GM19463 (cell line): ENCODE results near the gene UBAC1.
"Not testable (repeated sequence)": the region's sequence is repeated elsewhere in the genome, so short reads cannot be mapped to it uniquely, and the experiment has no call there.

Source experiments
- ATAC-seq: cut with Tn5 transposase; IDR thresholded peaks from one replicate; pipeline ENCODE4 v1.9.1; 2021; ENCODE audit warnings: mild to moderate bottlenecking, moderate library complexity; ENCODE audit not compliant: unreplicated experiment

Gene UBAC1

GRCh38 chr9:135923508-135923907, 37.7 kb downstream of the UBAC1 start:
- no peak for ATAC-seq

- ATAC-seq, result no peak
Observed at GRCh38 chr9:135921749-135922310, 39.3 kb downstream of the UBAC1 start.

GRCh38 chr9:135920973-135921585, 40.1 kb downstream of the UBAC1 start:
- no peak for ATAC-seq

GRCh38 chr9:135920256-135920930, 40.8 kb downstream of the UBAC1 start:
- ATAC-seq, result no peak

GRCh38 chr9:135919318-135919890, 41.8 kb downstream of the UBAC1 start:
- ATAC-seq, result no peak

- ATAC-seq, result not testable (repeated sequence)
Observed at GRCh38 chr9:135916227-135916626, 44.9 kb downstream of the UBAC1 start.

GRCh38 chr9:135914921-135915320, 46.3 kb downstream of the UBAC1 start:
- ATAC-seq, result no peak

- ATAC-seq, result not testable (repeated sequence)
Observed at GRCh38 chr9:135911233-135911632, 49.9 kb downstream of the UBAC1 start.

- no peak for ATAC-seq
Observed at GRCh38 chr9:135910757-135911156, 50.4 kb downstream of the UBAC1 start.

GRCh38 chr9:135910216-135910615, 51.0 kb downstream of the UBAC1 start:
- no peak for ATAC-seq

GRCh38 chr9:135909371-135909770, 51.8 kb downstream of the UBAC1 start:
- no peak for ATAC-seq

- ATAC-seq, result no peak
Observed at GRCh38 chr9:135908754-135909204, 52.4 kb downstream of the UBAC1 start.

GRCh38 chr9:135908093-135908753, 53.0 kb downstream of the UBAC1 start:
- no peak for ATAC-seq

GRCh38 chr9:135907431-135908092, 53.6 kb downstream of the UBAC1 start, which contains the start of gene CAMSAP1:
CAMSAP1 (minus strand) TSS chr9:135907546; CDS start chr9:135907159, 387 bp downstream.
- ATAC-seq, result peak; percentile 82

GRCh38 chr9:135907006-135907430, 54.2 kb downstream of the UBAC1 start:
- peak; percentile 18 for ATAC-seq

GRCh38 chr9:135906291-135907005, 54.7 kb downstream of the UBAC1 start:
- no peak for ATAC-seq

GRCh38 chr9:135905380-135906258, 55.6 kb downstream of the UBAC1 start:
- ATAC-seq, result no peak

GRCh38 chr9:135903786-135904520, 57.2 kb downstream of the UBAC1 start:
- ATAC-seq, result no peak

- ATAC-seq, result no peak
Observed at GRCh38 chr9:135903358-135903656, 57.9 kb downstream of the UBAC1 start.
